Stimulated activated CD4-positive, alpha-beta T cell treated with anti-CD3 and anti-CD28 coated beads, Interleukin-1b, Interleukin-23, amount 100 ng/mL, for 48 hours (primary cell): ENCODE data around the gene ZP3.
"Not testable (repeated sequence)": the region's sequence is repeated elsewhere in the genome, so short reads cannot be mapped to it uniquely, and the experiment has no call there.

Experiments used
- DNase-seq: peaks from one replicate; pipeline ENCODE4 v3.0.0-alpha.2; 2020

Gene ZP3

GRCh38 chr7:76424413-76425111, at the start of gene ZP3:
Gene ZP3, plus strand, starts transcription at chr7:76424950. Its CDS starts 15 bp downstream, at chr7:76424965.
- no peak for DNase-seq

DNA sequence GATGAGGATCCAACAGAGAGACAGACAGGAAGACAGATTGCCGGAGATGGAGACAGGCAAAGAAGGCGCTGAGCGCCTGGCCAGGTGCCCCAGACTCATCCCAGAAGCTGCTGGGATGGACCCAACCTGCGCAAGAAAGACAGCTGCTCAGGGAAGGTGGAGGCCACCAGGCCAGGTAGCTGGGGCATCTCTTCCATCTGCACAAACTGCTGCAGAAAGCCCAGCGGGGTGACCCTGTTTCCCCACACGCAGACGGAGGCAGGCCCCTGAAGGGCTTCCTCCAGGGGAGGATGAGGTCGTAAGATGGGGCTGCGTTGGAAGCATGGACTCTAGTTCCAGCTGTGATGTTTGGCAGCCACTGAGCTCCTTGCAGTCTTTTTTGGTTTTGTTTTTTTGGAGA, 49.5 kb upstream of the ZP3 start:
- no peak for DNase-seq

- no peak for DNase-seq
These were observed 47.4 kb upstream of the ZP3 start for GRCh38 chr7:76377186-76377918.

GRCh38 chr7:76380623-76380966, 44.2 kb upstream of the ZP3 start:
- DNase-seq, result no peak

- DNase-seq, result no peak
These were observed 42.9 kb upstream of the ZP3 start for GRCh38 chr7:76381814-76382213.

GRCh38 chr7:76383089-76383944, 41.4 kb upstream of the ZP3 start:
- no peak for DNase-seq

DNA sequence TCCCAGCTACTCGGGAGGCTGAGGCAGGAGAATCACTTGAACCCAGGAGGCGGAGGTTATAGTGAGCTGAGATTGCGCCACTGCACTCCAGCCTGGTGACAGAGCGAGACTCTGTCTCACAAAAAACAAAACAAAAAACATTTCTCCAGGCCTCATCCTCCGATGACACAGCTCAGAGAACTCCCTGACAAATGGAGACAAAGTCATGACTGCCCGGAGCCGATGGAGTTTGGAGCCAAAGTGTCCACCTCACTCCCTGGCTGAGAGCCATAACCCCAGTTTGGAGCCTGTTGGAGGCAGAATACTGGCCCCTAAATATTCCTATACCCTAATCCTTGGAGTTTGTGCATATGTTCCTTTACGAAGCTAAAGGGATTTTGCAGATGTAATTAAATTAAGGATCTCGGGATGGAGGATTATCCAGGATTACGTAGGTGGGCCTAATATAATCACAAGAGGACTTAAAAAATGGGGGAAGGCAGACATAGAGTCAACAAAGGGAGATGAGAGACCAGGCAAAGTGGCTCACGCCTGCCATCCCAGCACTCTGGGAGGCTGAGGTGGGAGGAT, 38.0 kb upstream of the ZP3 start:
- DNase-seq, result no peak

GRCh38 chr7:76387789-76388188, 37.0 kb upstream of the ZP3 start:
- not testable (repeated sequence) for DNase-seq

DNA sequence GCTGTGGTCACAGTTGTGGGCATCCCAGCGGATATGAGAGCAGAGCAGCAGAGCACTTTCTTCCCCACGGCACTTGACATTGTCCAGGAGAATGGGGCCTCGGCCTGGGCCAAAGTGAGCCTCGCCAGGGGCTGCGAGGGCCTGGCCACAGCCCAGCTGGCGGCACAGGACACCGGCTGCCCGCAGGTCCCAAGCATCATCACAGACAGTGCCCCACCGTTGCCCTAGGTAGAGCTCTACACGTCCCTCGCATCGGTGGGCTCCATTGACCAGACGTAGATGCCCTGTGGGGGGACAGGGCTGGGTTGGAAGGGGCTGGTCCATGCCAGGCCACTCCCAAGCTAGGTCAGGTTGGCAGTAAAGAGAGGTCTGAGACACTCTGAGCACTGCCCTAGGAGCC, 34.7 kb upstream of the ZP3 start:
- DNase-seq, result no peak

- no peak for DNase-seq
These were observed 32.1 kb upstream of the ZP3 start for GRCh38 chr7:76392531-76393115.

GRCh38 chr7:76393116-76394031, 31.4 kb upstream of the ZP3 start:
- peak; percentile 88 for DNase-seq

DNA sequence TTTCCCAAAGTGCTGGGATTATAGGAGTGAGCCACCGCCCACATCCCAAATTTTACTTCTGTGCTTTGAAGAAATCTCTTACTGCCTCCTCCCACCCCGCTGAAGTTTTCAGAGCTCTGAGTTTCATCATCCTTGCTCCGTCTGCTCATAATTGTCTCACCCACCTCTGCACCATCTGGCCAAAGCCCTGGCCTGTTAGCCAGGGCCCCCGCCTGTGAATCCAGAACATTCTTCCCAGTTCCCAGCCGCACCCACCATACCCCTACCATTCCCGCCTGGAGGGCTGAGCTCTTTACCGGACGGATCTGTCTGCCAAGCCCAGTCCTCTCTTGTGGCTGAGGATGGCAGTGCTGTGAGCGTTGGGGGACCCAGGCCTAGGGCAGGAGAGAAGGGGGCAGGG, 29.8 kb upstream of the ZP3 start:
- no peak for DNase-seq

- DNase-seq, result not testable (repeated sequence)
These were observed 29.2 kb upstream of the ZP3 start for GRCh38 chr7:76395605-76395964.

DNA sequence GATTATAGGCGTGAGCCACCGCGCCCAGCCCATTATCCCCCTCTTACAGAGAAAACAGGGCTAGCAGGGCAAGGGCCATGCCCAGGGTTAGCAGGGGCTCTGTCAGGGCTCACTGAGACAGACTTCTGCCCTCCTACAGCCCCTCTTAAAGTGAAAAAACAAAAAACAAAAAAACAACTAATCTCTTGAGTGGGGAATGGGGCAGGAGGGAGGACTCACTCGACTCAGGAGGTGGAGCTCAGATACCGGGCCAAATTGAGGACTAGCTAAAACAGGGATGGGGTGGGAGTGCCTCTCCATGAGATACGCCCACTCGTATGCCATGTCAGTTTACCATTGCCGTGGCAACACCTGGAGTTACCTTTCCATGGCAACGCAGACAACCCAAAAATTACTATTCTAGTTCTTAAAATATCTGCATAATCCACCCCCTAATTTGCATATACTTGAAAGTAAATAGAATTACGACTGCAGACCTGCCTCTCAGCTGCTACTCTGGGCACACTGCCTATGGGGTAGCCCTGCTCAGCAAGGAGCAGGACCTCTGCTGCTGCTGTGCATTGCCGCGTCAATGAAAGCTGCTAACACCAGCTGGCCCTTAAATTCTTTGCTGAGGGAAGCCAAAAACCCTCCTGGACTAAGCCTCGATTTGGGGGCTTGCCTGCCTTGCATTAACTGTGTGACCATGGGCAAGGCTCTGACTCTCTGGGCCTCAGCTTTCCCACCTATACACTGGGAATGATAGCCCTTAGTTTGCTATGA, 28.6 kb upstream of the ZP3 start:
- DNase-seq, result no peak

DNA sequence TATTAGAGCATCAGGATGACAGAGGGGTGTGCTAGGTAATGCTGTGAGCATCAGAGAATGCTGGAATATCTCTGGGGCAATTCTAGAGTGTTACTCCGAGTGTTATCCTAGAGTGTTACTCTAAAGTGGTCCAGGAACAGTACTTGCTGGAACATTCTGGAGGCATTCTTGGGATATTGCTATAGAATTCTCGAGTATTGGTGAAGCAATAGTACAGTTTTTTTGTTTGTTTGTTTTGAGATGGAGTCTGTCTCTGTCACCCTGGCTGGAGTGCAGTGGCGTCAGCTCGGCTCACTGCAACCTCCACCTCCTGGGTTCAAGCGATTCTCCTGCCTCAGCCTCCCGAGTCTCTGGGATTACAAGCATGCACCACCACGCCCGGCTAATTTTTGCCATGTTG, 27.9 kb upstream of the ZP3 start:
- no peak for DNase-seq

DNA sequence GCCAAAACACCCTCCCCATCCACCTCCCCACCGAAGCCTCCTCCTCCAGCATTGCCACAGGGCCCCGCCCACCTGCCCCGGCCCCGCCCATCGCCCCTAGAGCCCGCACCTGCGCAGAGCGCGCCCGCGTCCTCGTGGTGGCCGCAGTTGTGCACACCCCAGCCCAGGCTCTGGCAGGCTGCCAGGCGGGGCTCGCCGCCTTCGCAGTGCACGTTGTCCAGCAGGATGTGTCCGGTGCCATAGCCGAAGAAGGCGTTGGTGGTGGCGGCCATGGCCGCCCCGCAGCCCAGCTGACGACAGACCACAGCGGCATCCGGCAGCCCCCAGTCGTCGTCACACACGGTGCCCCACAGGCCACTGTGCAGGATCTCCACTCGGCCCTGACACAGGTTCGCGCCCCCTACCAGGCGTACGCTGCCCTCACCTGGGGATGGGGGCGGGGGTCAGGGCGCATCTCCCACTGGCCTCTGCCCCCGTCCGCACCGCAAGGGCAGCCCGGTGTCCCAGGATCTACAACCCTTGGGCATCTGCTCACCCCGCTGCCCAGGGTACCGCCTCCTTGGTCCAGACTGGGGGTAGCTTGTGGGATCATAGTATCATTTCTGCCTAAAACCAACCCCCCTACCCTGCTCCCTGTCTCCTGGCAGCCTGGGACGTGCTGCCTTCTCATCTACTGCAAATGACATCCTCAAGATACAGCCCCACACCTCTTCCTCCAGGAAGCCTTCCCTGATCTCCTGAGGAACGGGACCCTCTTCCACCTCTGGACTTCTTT, 27.2 kb upstream of the ZP3 start:
- DNase-seq, result peak; percentile 83

GRCh38 chr7:76400248-76400647, 24.5 kb upstream of the ZP3 start:
- no peak for DNase-seq

DNA sequence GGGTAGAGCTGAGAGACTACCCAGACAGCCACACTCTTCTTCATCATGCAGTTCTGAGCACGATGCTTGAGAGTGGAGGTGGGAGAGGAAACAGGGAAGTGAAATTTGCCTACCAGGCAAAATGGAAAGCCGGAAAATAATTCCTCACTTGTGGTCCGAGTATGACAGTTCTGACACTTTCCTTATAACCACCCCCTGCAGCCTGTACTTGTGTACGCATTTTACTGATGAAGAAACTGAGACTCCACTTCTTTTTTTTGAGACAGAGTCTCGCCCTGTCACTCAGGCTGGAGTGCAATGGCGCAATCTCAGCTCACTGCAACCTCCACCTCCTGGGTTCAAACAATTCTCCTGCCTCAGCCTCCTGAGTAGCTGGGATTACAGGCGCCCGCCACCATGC, 21.7 kb upstream of the ZP3 start:
- DNase-seq, result not testable (repeated sequence)

- DNase-seq, result no peak
These were observed 20.8 kb upstream of the ZP3 start for GRCh38 chr7:76403780-76404494.

GRCh38 chr7:76405738-76406137, 19.0 kb upstream of the ZP3 start:
- DNase-seq, result no peak
